GM21825 (cell line): ENCODE data around the gene ASB1.

ENCODE experiments used
- ATAC-seq: cut with Tn5 transposase; IDR thresholded peaks from one replicate; pipeline ENCODE4 v1.9.1; 2021; ENCODE audit warnings: mild to moderate bottlenecking, moderate library complexity; ENCODE audit not compliant: unreplicated experiment

The ASB1 gene, protein sequence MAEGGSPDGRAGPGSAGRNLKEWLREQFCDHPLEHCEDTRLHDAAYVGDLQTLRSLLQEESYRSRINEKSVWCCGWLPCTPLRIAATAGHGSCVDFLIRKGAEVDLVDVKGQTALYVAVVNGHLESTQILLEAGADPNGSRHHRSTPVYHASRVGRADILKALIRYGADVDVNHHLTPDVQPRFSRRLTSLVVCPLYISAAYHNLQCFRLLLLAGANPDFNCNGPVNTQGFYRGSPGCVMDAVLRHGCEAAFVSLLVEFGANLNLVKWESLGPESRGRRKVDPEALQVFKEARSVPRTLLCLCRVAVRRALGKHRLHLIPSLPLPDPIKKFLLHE

GRCh38 chr2:238426568-238427434, at the start of gene ASB1:
Gene ASB1 (plus strand): TSS chr2:238426927. CDS start chr2:238427071, 144 bp downstream.
- ATAC-seq, result peak; percentile 78

GRCh38 chr2:238378230-238379095, 48.3 kb upstream of the ASB1 start:
- ATAC-seq, result no peak

GRCh38 chr2:238379096-238379810, 47.5 kb upstream of the ASB1 start:
- ATAC-seq, result no peak

GRCh38 chr2:238380336-238380735, 46.4 kb upstream of the ASB1 start:
- ATAC-seq, result no peak

DNA sequence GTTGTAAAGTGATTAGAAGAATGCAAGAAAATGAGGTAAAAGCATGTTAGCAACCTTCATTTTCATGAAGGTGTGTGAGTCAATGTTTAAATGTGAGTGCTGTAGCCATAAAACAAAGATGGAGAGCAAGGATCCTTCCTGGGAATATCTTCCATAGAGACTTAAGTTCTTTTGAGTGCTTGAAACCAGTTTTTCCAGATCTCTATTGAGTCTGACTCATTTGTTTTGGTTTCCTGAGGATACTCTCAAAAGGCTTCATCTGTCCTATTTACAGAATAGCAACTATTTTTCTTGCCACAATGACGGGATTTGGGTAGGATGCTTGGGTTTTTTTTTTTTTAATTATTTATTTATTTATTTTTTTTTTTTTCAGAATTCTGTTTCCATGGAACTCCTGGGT, 45.9 kb upstream of the ASB1 start:
- no peak for ATAC-seq

DNA sequence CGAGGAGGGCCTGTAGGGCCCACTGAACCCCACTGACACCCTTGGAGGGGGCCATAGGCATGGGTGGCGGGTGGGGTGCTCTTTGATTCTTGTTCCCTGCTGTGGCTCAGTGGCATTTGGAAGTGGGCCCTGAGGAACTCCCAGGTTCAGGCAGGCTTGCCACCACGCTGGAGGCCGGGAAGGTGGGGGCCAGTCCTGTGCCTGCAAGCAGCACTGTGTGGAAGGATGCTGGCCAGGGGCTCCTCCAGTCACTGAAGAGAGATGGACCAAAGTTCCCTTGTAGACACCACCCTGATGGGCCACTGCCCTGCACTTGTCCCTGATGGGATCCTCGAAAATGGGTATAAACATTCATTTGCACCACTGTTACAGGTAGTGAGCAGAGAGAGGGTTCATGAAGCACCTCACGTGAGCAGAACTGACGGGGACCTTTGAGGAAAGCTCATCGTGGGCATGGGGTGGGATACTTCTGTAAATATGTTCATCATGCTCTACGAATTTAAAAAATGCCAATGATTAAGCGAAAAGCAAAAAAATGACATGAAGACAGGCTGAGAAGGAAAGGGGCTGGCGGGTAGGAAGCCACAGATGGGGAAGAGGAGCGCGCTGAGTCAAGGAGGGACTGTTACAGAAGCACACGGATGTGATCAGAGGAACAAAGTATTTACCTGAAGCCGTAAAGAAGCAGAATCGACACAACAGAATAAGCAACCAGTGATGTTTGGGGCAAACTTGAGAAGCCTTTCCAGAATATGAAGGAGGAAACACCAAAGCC, 45.2 kb upstream of the ASB1 start:
- ATAC-seq, result no peak

- ATAC-seq, result no peak
Measured at GRCh38 chr2:238382381-238382781, 44.3 kb upstream of the ASB1 start.

DNA sequence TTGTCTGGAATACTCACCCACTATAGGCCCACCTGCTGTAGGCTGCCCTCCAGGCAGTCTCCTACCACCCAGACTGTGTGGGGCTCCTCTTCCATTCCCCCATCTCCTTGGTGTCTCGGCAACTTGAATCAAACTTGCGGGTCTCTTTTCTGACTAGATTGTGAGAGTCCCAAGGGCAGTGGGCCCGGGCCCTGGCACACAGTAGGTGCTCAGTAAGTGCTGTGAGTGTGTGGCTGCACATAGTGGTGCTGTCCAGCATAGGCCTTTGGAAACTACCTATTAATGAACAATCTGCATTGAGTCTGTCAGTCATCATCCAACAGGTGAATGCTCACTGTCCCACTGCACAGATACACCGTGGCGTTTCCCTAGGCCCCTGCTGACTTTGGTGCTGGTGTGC, 43.6 kb upstream of the ASB1 start:
- ATAC-seq, result no peak

DNA sequence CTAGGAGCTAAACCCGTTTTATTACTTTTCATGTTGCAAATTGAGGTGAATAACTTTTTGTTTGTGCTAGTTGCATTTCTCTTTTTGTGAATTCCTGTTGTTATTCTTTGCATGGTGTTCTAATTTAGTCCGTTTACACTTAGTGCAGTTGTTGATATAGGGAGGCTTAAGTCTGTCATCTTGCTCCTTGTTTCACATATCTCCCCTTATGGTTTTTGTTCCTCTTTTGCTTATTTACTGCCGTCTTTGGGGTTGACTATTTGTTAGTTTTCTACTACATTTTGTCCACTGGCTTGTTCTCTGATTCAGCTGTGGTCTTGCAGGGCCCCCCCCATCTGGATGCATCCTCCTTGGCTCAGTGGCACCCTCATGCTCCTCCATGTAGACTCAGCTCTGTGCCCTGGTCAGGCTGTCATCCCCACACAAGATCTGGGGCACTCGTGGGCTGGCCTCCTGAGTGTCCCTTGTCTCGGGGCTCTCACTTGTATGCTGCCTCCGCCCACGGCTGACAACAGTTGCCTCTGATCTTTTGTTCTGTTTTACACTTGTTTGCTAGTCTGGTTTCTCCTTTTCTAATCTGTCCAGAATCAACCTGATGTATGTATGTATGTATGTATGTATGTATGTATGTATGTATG, 42.9 kb upstream of the ASB1 start:
- ATAC-seq, result no peak

- no peak for ATAC-seq
Measured at GRCh38 chr2:238387332-238387731, 39.4 kb upstream of the ASB1 start.

- ATAC-seq, result no peak
Measured at GRCh38 chr2:238388794-238389193, 37.9 kb upstream of the ASB1 start.

GRCh38 chr2:238389988-238390589, 36.6 kb upstream of the ASB1 start:
- ATAC-seq, result no peak

- ATAC-seq, result no peak
Measured at GRCh38 chr2:238391042-238391689, 35.6 kb upstream of the ASB1 start.

GRCh38 chr2:238396663-238397062, 30.1 kb upstream of the ASB1 start:
- no peak for ATAC-seq

DNA sequence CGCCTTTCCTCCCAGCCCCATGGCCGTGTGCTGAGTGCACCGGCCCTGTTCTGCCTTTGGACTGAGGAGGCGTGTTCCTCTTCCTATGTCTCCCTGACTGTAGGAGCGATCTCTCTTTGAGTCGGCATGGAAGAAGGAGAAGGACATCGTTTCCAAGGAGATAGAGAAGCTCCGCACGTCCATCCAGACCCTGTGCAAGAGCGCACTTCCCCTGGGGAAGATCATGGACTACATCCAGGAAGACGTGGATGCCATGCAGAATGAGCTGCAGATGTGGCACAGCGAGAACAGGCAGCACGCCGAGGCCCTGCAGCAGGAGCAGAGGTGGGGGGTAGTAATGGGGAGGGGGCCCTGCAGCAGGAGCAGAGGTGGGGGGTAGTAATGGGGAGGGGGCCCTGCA, 29.4 kb upstream of the ASB1 start:
- no peak for ATAC-seq

- no peak for ATAC-seq
Measured at GRCh38 chr2:238398577-238398976, 28.1 kb upstream of the ASB1 start.

- ATAC-seq, result no peak
Measured at GRCh38 chr2:238399094-238399493, 27.6 kb upstream of the ASB1 start.

DNA sequence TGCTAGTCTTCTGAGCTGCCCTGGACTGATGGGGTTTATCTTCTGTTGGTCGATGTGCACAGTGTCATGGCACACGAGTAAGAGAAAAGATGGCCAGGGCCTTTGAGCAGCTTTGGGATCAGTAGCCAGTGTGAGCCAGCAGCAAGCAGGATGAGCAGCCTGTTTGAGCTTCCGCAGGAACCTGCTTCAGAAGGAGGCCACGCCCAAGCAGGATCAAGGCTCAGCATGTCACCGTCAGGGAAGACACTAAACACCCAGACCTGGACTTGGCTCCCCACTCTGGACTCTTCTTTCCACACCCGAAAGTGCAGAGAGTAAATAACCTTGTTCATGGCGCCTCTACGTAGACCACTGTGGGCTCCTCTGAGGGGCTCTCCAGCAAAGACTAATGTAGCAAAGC, 25.2 kb upstream of the ASB1 start:
- ATAC-seq, result no peak
